Stimulated activated naive CD8-positive, alpha-beta T cell treated with anti-CD3 and anti-CD28 coated beads, Interleukin-15, Interleukin-2, amounts not matched to agents 100 ng/mL and 50 ng/mL, for 24 hours (primary cell): ENCODE results near the gene SP100.
A peak's percentile ranks its signal among the peaks of the same experiment; 100 is the strongest.

Experiments used
- H3K27ac Mint-ChIP-seq: one replicate; pipeline ENCODE4 v1.8.0; 2021; ENCODE audit warnings: mild to moderate bottlenecking, mixed read lengths
- H3K27me3 Mint-ChIP-seq: one replicate; pipeline ENCODE4 v1.8.0; 2021; ENCODE audit warnings: mixed read lengths
- H3K36me3 Mint-ChIP-seq: one replicate; pipeline ENCODE4 v1.8.0; 2021; ENCODE audit warnings: low read depth, mixed read lengths
- H3K4me1 Mint-ChIP-seq: one replicate; pipeline ENCODE4 v1.8.0; 2021; ENCODE audit warnings: low read depth, mixed read lengths
- H3K4me3 Mint-ChIP-seq: one replicate; pipeline ENCODE4 v1.8.0; 2021; ENCODE audit warnings: mild to moderate bottlenecking, mixed read lengths
- H3K9me3 Mint-ChIP-seq: one replicate; pipeline ENCODE4 v1.8.0; 2021; ENCODE audit warnings: mixed read lengths

SP100 gene

DNA sequence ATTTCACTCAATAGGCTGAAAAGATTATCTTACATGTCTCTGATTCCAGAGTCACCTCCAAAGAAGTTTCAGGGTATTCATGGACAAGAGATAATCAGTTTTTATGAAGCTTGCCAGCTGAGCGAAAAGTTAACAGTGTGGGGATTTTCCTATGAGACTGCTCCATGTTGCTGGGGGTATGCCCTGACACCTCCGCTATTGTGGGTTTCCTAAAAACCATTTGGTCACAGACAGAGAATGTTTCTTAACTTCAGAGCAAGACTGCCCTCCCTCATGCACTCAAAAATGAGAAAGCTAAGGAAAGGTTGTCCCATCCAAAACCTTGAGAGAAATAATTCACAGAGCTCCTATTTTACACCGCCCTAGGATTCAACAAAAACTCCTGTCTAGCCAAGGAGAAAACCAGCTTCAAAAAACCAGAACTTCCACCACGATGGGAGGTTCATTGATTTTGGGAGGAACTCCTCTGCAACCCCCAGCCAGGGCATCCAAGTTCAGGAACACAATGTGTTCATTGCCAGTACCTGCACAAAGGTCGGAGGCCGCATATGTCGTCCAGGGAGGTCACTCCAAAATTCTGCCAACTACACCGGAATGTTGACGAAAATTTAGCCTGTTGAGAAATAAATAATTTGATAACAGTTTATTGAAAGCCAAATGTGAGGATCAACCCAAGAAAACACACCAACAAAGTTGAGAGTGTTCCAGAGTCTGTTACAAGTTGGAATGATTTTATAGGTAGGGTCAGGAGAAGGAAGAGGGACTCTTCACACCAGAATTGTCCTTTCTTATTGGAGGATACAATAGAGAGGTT lies 104.3 kb downstream of the SP100 start:
- Mint-ChIP-seq H3K27me3 (no peaks in the 10 kb centered on the region), H3K9me3 (peaks cover 29% of the 10 kb centered on the region), H3K36me3 (peaks cover 51% of the 10 kb centered on the region), H3K4me3 (no peak overlapping the region), H3K27ac (no peak overlapping the region), H3K4me1 (peaks cover 4% of the 10 kb centered on the region)

- no peaks in the 10 kb centered on the region for H3K27me3 Mint-ChIP-seq
- H3K9me3 Mint-ChIP-seq = peaks cover 29% of the 10 kb centered on the region
- H3K4me3 Mint-ChIP-seq = no peak overlapping the region
- H3K4me1 Mint-ChIP-seq = peaks cover 4% of the 10 kb centered on the region
- peaks cover 46% of the 10 kb centered on the region for H3K36me3 Mint-ChIP-seq
- H3K27ac Mint-ChIP-seq = no peak overlapping the region
Measured at GRCh38 chr2:230520875-230521155, 104.8 kb downstream of the SP100 start.

DNA sequence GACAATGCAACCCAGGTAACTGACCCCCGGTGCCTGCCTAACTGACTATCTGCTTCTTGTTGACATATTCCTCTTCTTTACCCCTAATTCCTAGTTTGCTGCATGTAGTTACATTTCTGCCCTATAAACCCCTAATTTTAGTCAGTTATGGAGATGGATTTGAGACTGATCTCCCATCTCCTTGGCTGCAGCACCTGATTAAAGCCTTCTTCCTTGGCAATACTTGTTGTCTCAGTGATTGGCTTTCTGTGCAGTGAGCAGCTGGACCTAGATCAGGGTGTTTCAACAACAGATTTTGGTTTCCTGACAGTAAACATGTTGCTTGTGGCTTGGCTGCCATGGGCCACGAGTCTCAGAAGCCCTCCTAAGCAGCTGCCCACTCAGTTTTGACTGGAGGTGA lies 105.4 kb downstream of the SP100 start:
- Mint-ChIP-seq H3K4me3 (no peak overlapping the region), H3K27me3 (no peaks in the 10 kb centered on the region), H3K36me3 (peaks cover 40% of the 10 kb centered on the region), H3K9me3 (peaks cover 29% of the 10 kb centered on the region), H3K27ac (no peak overlapping the region), H3K4me1 (peaks cover 4% of the 10 kb centered on the region)

DNA sequence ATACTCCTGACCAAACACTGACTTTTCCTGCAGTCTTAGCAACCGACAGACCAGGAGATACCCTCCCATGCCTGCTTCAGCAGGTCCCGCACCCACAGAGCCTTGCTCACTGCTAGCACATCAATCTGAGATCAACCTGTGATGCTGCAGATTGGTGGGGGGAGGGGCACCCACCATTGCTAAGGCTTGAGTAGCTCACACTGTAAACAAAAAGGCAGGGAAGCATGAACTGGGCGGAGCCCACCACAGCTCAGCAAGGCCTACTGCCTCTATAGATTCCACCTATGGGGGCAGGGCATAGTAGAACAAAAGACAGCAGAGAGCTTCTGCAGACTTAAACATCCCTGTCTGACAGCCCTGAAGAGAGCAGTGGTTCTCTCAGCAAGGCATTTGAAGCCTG lies 109.7 kb downstream of the SP100 start:
- Mint-ChIP-seq H3K9me3 (peaks cover 36% of the 10 kb centered on the region), H3K4me3 (no peak overlapping the region), H3K27me3 (no peaks in the 10 kb centered on the region), H3K4me1 (peaks cover 14% of the 10 kb centered on the region), H3K27ac (no peak overlapping the region), H3K36me3 (peaks cover 36% of the 10 kb centered on the region)

GRCh38 chr2:230537531-230537976 lies 121.6 kb downstream of the SP100 start:
- peak overlapping the region; percentile 74 for H3K27ac Mint-ChIP-seq
- no peaks in the 10 kb centered on the region for H3K9me3 Mint-ChIP-seq
- H3K36me3 Mint-ChIP-seq = peaks cover 31% of the 10 kb centered on the region
- peaks cover 37% of the 10 kb centered on the region for H3K4me1 Mint-ChIP-seq
- H3K4me3 Mint-ChIP-seq = no peak overlapping the region
- no peaks in the 10 kb centered on the region for H3K27me3 Mint-ChIP-seq

- H3K27ac Mint-ChIP-seq = no peak overlapping the region
- peaks cover 57% of the 10 kb centered on the region for H3K36me3 Mint-ChIP-seq
Measured at GRCh38 chr2:230540332-230540731, 124.3 kb downstream of the SP100 start.

DNA sequence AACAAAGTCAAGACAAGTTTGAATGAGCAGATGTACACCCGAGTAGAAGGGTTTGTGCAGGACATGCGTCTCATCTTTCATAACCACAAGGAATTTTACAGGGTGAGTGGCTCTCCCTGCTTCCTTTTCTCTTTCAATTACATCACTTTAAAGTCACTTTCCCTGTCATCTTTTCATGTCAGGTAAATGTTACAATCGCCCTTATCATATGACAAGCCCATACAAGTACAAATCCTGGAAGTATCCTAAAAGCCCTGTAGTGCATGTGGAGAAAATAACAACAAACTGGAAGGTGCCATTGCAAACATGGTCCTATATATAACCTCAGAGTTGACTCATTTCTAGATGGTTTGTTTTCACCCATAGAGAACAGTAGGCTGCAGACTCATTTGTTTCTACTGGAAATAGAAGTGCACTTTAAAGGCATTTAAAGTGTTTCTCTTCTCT lies 126.0 kb downstream of the SP100 start:
- Mint-ChIP-seq H3K9me3 (peaks cover 12% of the 10 kb centered on the region), H3K27me3 (no peaks in the 10 kb centered on the region), H3K4me1 (peaks cover 30% of the 10 kb centered on the region), H3K27ac (peak overlapping the region; percentile 16), H3K4me3 (no peak overlapping the region), H3K36me3 (peaks cover 57% of the 10 kb centered on the region)

More at GRCh38 chr2:230540332-230540731, 124.3 kb downstream of the SP100 start:
- Mint-ChIP-seq H3K9me3 (peaks cover 12% of the 10 kb centered on the region), H3K4me1 (peaks cover 37% of the 10 kb centered on the region), H3K27me3 (no peaks in the 10 kb centered on the region), H3K4me3 (no peak overlapping the region)

DNA sequence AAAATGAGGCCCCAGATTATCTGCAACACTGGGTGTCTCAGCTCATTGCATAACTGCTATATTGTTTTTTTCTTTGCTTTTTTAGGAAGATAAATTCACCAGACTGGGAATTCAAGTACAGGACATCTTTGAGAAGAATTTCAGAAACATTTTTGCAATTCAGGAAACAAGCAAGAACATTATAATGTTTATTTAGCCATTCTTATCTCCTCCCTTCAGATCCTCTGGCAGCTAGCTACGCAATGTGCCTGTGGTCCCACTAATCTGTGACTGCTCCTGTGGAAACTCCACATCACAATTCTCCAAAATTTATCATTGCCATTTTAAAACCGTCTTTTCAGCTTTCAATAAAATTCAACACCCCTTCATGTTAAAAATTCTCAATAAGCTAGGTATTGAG lies 126.8 kb downstream of the SP100 start:
- H3K36me3 Mint-ChIP-seq = peaks cover 57% of the 10 kb centered on the region
- no peak overlapping the region for H3K27ac Mint-ChIP-seq
- H3K9me3 Mint-ChIP-seq = peaks cover 12% of the 10 kb centered on the region
- H3K4me1 Mint-ChIP-seq = peaks cover 22% of the 10 kb centered on the region
- H3K27me3 Mint-ChIP-seq = no peaks in the 10 kb centered on the region
- H3K4me3 Mint-ChIP-seq = no peak overlapping the region

- peaks cover 11% of the 10 kb centered on the region for H3K4me1 Mint-ChIP-seq
- H3K4me3 Mint-ChIP-seq = no peak overlapping the region
- H3K9me3 Mint-ChIP-seq = peaks cover 7% of the 10 kb centered on the region
- H3K27me3 Mint-ChIP-seq = no peaks in the 10 kb centered on the region
- H3K36me3 Mint-ChIP-seq = no peaks in the 10 kb centered on the region
- H3K27ac Mint-ChIP-seq = no peak overlapping the region
Measured at GRCh38 chr2:230552181-230552580, 136.2 kb downstream of the SP100 start.

DNA sequence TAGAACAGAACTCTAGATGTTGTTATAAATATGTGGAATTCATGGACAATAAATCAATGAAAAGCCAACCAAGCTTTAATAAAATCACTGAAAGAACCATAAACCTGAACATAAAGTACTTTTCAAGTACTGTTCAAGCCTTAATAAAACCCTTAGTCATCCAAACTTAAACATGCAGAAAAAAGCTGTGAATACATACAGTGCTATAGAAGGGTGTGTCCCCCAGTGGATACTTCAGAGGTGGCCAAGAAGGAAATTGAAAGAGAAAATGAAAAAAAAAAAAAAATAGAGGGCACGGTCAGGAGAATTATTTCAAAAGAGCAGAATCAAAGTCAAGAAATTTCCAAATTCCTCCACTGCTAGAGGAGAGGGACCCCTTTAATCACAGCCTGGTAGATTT lies 141.1 kb downstream of the SP100 start:
- no peaks in the 10 kb centered on the region for H3K27me3 Mint-ChIP-seq
- no peak overlapping the region for H3K4me3 Mint-ChIP-seq
- peaks cover 7% of the 10 kb centered on the region for H3K9me3 Mint-ChIP-seq
- no peak overlapping the region for H3K27ac Mint-ChIP-seq
- no peaks in the 10 kb centered on the region for H3K36me3 Mint-ChIP-seq
- peaks cover 11% of the 10 kb centered on the region for H3K4me1 Mint-ChIP-seq

GRCh38 chr2:230564805-230565779 lies 149.1 kb downstream of the SP100 start:
- H3K27me3 Mint-ChIP-seq = no peaks in the 10 kb centered on the region
- peak overlapping the region; percentile 48 for H3K27ac Mint-ChIP-seq
- peaks cover under 1% of the 10 kb centered on the region for H3K9me3 Mint-ChIP-seq
- H3K4me3 Mint-ChIP-seq = peak overlapping the region; percentile 16
- H3K36me3 Mint-ChIP-seq = no peaks in the 10 kb centered on the region
- peaks cover 17% of the 10 kb centered on the region for H3K4me1 Mint-ChIP-seq

GRCh38 chr2:230569298-230569697 lies 153.3 kb downstream of the SP100 start:
- no peak overlapping the region for H3K27ac Mint-ChIP-seq

DNA sequence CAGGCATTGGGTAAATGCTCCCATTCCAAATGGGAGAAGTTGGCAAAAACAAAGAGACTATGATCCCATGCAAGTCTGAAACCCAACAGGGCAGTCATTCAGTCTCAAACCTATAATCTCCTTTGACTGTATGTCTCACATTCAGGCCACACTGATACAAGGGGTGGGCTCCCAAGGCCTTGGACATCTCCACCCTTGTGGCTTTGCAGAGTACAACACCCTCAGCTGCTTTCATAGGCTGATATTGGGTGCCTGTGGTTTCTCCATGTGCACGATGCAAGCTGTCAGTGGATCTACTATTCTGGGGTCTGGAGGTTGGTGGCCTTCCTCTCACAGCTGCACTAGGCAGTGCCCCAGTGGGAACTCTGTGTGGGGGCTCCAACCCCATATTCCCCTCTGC lies 155.0 kb downstream of the SP100 start:
- no peaks in the 10 kb centered on the region for H3K27me3 Mint-ChIP-seq
- H3K36me3 Mint-ChIP-seq = peaks cover 7% of the 10 kb centered on the region
- no peak overlapping the region for H3K27ac Mint-ChIP-seq
- peaks cover 33% of the 10 kb centered on the region for H3K9me3 Mint-ChIP-seq
- peaks cover 10% of the 10 kb centered on the region for H3K4me1 Mint-ChIP-seq
- H3K4me3 Mint-ChIP-seq = no peak overlapping the region

More at GRCh38 chr2:230569298-230569697, 153.3 kb downstream of the SP100 start:
- Mint-ChIP-seq H3K9me3 (peaks cover 23% of the 10 kb centered on the region), H3K4me1 (peaks cover 14% of the 10 kb centered on the region), H3K36me3 (no peaks in the 10 kb centered on the region), H3K27me3 (no peaks in the 10 kb centered on the region), H3K4me3 (no peak overlapping the region)

GRCh38 chr2:230575642-230576324 lies 159.8 kb downstream of the SP100 start:
- H3K27me3 Mint-ChIP-seq = no peaks in the 10 kb centered on the region

More at GRCh38 chr2:230575642-230576324, 159.8 kb downstream of the SP100 start:
- peaks cover 8% of the 10 kb centered on the region for H3K36me3 Mint-ChIP-seq
- peaks cover 25% of the 10 kb centered on the region for H3K9me3 Mint-ChIP-seq
- peak overlapping the region; percentile 64 for H3K27ac Mint-ChIP-seq
- peak overlapping the region; percentile 57 for H3K4me3 Mint-ChIP-seq
- peaks cover 11% of the 10 kb centered on the region for H3K4me1 Mint-ChIP-seq
